ENCODE results near the gene MRPL24.
"Not testable (repeated sequence)": the region's sequence is repeated elsewhere in the genome, so short reads cannot be mapped to it uniquely, and the experiment has no call there.

Gene MRPL24

DNA sequence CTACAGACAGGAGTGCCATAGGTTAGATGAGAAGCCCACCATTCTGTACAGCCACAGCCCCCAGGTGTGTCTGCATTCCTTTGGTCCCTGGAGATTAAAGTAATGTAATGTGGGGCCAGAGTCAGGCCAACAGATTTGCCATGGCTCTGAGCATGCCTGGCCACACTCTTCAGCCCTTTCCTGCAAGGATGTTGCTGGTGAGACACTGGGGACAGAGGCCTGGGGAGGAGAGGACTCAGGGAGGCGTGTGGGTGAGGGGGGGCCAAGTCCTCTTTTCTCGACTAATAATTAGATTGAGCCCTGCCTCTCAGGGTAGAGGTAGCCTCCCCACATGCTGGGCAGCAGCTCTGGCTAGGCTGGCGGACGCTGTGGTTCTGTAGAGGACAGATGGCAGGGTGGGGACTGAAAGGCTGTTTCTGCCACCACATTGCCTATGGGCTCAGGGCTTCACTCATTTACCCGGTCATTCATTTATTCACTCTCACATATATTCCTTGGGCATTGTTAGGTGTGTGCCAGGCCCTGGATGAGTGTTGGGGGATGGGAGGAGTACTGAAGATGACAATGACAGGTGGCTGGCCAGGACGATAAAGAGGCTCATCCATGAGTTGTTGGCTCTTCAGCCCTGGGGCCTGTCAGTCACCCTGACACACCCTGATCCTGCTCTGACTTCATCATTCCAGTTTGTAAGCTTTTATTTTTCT lies 19.4 kb upstream of the MRPL24 start:
- no peak for DNase-seq

DNA sequence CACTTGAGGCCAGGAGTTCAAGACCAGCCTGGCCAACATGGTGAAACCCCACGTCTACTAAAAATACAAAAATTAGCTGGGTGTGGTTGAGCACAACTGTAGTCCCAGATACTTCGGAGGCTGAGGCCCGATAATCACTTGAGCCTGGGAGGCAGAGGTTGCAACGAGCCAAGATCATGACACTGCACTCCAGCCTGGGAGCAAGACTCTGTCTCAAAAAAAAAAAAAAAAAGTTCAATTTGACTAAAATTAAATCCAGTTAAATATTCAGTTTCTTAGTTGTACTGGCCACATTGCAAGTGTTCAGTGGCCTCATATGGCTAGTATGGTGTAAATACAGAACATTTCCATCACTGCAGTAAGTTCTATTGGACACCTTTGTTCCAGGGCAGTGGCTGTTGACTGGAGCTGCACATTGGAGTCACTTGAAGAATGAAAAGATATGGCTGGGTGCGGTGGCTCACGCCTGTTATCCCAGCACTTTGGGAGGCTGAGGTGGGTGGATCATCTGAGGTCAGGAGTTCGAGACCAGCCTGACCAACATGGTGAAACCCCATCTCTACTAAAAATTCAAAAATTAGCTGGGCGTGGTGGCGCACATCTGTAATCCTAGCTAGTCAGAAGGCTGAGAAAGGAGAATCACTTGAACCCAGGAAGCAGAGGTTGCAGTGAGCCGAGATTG lies 16.8 kb upstream of the MRPL24 start:
- DNase-seq: not testable (repeated sequence)

- DNase-seq: no peak
These were observed 15.5 kb upstream of the MRPL24 start for GRCh38 chr1:156756355-156756754.

- no peak for DNase-seq
These were observed 14.7 kb upstream of the MRPL24 start for GRCh38 chr1:156755527-156755950.

- DNase-seq: no peak
These were observed 13.3 kb upstream of the MRPL24 start for GRCh38 chr1:156754219-156754618.

DNA sequence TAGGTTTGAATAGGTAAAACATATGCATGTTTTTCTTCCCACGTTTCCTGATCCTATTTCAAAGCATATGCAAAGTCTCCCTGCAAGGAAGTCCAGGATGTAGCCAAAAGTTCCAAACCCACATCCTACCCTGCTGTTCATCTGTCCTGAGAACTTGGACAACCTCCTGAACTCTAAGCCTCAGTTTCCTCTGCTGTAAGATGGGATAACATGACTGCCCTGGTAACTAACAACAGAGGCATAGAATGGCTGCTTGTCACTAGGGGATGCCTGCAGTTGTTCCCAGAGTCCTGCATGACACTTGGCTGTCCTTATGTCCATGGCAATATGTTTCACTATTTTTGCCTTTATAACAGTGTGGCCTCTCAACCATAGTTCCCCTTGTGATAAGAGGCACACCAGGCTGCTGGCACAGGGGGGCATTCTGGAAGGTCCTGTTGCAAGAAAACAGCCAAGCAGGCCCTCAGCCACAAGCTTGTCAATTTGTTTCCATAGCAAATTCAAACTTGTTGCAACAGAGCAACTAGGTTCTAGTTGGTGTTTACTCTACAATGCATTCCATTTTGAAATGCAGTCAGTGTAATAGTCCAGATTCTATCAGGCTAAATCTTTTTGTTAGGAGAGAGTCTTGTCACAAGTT lies 12.1 kb upstream of the MRPL24 start:
- DNase-seq: no peak

DNA sequence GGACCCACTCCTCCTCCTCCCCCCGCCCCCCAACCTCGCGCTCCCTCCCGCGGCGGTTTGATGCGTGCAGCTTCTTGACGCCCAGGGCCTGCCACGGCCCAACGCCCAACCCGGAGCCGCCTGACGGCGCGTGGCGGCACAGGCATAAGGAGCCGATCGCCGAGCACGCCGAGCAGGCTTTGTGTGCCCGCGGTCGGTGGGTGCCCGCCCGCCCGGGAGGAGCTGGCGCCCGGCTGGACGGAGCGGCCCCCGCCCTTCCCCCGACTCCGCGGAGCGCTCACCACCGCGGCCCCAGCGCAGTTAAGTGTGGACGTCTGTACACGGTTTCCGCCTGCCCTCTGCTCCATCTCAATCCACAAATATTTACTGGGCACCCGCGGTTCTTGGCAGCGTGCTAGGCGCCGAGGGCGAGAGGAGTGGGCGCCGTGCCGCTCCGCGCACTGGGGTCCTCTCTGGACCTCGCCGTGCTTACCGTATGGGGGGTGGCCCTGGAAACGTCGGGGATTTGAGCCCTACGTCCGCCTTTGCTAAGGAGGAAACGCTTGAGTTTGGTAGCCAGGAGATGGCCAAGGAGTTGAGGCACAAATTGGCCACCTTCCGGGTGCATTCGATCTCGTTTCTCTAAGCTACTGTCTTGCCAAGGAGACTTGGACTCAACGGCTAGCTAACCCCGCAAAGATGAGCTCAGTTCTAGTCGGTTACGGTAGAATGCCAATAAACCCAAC lies 11.0 kb upstream of the MRPL24 start:
- peak; percentile 97 for DNase-seq

DNA sequence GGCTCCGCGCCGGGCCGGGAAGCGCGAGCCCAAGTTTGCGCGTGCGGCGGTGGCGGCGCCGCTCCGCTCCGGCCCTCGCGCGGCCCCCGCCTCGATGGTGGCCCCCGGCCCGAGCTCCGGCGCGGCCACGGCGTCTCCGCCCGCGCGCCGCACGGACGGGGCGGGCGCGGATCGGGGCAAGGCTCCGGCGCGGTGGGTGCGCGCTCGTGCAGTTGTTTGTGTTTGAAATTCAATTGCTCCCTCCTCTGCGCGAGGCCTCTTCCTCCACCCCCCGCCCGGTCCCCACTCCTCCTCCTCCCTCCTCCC lies 10.5 kb upstream of the MRPL24 start, which contains the start of gene HDGF:
Gene HDGF (minus strand): TSS at position 225 of the 306 bp plus-strand sequence. CDS start 246 bp downstream, outside the sequence.
- no peak for DNase-seq

DNA sequence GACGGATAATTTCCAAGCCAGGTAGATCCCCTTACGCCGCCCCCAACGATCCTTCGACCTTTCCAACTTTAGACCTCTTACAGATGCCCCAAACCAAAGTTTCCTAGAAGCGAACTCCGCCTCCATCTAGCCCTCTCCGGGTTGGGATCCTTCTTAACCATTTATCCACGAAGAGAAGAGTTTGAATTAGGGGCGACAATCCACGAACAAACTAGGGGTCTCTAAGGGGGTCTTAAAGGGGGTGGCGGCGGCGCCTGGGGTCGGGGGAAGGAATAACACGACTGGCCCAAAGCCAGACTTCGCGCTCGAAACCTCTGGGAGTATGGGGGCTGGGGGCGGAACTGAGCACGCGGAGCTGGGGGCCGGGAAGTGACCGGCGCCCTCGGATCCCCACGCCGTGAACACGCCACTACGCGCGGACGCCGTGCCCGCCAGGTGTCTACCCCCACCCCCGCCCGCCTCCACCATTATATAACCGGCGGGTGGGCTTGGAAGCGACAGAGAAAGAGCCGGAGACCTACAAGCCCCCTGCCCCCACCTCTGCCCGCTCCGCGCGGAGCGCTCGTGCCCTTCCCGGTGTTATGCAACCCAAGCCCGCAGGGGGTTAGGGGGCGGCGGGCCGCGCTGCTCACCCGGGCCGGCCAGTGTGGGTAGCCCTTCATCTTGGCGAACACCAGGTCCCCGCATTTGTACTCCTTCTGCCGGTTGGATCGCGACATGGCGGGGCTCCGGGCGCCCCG lies 10.0 kb upstream of the MRPL24 start:
- DNase-seq: peak; percentile 58

DNA sequence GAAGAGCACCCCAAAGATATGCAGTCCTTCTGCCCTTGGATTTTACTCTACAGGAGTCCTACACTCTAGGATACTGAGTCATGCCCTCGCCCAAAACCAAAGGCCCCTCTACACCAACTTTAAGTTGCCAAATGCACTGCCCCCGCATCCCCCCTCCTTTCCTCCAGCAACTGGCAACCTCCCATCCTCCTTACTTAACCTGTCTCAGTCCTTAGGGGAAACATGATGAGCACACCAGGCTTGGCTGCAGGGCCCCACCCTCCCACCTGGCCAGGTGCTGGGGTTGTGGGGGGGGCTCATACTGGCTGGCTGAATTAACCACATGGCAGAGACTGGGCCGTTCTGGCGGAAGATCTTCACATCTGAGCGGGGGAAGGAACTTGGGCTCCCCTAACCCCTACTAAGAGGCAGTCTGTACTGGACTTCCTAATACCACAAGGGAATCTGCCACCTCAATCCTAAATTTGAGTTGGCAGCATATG lies 9.3 kb upstream of the MRPL24 start:
- peak; percentile 74 for DNase-seq

DNA sequence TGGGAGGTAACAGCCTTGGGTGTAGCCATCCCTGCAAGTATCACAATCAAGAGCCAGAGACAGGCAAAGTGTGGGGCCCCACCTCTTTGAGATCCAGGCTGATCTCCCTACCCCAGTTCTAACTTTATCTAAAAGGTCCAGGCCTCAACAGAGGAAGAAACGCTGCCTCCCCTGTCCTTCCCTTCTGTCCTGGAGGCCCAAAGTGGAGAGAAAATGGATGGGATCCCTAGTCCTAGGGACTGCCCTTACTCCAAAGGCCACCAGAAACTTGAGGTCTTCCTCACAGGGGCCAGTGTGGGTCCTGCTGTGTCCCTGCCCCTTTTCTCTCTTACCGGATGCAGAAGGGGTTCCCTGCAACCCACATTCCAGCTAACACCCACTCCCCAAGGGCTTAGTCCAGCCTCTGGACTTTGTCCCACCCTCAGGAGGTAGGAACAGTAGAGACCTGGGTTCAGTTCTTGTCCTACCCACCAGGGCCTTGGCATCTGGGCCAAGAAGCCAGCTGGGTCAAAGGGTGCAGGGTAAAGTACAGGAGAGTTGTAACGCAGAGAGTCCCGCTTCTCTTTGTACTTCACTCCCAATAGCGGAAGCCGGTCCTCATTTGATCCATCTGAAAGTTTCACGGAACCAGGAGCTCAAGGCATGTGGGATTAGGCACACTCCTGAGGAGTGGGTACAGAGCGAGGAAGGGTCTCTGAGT lies 8.7 kb upstream of the MRPL24 start:
- no peak for DNase-seq

- no peak for DNase-seq
These were observed 8.0 kb upstream of the MRPL24 start for GRCh38 chr1:156748670-156749418.

GRCh38 chr1:156747742-156748669 lies 7.1 kb upstream of the MRPL24 start:
- DNase-seq: no peak

DNA sequence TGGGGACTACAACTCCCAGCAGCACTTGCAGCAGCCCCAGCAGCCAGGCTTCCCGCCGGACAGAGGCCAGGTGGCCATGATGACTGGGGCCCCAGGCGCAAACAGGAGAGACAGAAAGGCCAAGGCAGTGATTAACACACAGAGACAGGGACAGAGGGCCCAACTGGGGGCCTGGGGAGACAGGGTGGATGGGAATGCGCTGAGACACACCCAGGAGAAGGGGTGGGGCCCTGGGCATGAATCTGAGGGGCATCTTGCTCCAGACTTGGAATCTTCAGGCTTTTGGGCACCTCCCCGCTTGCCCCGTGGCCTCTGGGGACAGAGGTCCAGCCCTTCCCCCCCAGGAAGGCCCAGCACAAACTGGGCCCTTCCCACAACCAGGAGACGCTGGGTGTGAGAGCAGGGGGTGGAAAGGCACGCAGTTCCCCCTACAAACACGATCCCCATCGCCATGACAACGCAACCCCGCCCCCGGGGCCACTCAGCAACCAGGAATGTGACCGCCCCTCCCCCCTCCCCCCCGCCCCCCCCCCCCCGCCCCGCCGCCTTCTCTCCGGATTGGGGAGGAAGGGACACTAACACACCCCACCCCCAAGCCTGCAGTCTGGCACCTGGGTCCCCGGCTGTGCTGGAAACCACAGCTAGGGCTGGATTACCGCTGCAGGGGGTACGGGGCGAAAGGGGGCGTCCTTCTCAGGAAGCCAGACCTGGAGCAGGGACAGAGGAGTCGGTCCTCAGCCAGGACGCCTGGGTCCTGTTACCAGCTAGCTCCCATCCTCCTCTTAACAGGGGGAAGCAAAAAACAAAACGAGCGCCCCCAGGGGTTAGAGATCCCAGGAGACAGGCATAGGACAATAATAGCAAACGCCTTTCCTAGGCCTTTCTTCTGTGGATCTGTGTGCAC lies 6.1 kb upstream of the MRPL24 start:
- peak; percentile 79 for DNase-seq

GRCh38 chr1:156746406-156746727 lies 5.5 kb upstream of the MRPL24 start:
- DNase-seq: no peak

- no peak for DNase-seq
These were observed 5.0 kb upstream of the MRPL24 start for GRCh38 chr1:156745881-156746280.

GRCh38 chr1:156744786-156745419 lies 4.0 kb upstream of the MRPL24 start:
- DNase-seq: no peak

DNA sequence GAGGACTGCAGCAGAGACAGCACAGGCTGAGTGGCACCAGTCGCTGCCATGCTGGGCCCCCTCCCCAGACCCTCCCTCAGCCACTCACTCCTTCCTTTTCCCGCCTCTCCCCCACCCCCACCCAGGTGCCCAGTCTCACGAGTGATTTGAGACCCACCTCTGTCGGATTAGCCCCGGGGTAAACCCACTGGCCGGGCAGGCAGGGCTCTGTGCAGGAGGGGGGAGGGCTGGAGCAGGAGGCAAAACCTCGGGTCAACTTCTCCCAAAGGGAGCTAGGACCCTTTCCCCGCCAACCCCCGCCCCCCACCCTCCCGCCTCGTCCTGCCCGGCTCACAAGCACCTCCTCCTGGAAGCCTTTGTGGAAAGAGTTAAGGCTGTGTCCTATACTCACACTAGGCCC lies 3.5 kb upstream of the MRPL24 start:
- no peak for DNase-seq
